HG02981 (cell line): ENCODE data around the gene CARD6.
A peak's percentile ranks its signal among the peaks of the same experiment; 100 is the strongest.
"Not testable (repeated sequence)": the region's sequence is repeated elsewhere in the genome, so short reads cannot be mapped to it uniquely, and the experiment has no call there.

Experiments used
- ATAC-seq: cut with Tn5 transposase; IDR thresholded peaks from one replicate; pipeline ENCODE4 v1.9.1; 2021; ENCODE audit warnings: mild to moderate bottlenecking, moderate library complexity; ENCODE audit not compliant: unreplicated experiment

Gene CARD6

GRCh38 chr5:40873286-40873880 lies 32.2 kb downstream of the CARD6 start:
- ATAC-seq = no peak

- no peak for ATAC-seq
Measured at GRCh38 chr5:40875958-40876357, 34.8 kb downstream of the CARD6 start.

DNA sequence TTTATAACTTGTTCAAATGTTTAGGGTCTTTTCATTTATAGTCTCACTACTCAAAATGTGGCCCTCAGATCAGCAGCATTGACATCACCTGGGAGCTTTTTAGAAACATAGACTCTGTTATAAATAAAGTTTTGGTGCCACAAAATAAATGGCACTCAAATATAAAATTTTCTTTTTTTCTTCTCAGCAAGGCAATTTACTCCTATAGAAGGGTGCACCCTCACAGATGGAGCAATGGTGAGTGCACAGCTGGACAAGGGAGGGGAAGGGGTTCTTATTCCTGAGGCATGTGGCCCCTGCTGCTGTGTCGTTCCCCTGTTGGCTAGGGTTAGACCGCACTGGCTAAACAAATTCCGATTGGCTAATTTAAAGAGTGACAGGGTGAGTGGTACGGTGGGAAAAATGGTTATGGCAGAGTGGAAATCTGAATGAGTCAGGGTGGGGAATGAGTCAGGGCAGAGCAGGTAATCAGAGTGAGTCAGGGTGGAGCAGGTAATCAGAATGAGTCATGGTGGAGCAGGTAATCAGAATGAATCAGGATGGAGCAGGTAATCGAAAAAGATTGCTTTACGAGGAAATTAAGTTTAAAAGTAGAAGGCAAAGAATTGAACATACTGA lies 36.3 kb downstream of the CARD6 start:
- ATAC-seq = no peak

GRCh38 chr5:40879163-40879942 lies 38.2 kb downstream of the CARD6 start:
- no peak for ATAC-seq

- ATAC-seq = no peak
Measured at GRCh38 chr5:40882291-40882690, 41.1 kb downstream of the CARD6 start.

DNA sequence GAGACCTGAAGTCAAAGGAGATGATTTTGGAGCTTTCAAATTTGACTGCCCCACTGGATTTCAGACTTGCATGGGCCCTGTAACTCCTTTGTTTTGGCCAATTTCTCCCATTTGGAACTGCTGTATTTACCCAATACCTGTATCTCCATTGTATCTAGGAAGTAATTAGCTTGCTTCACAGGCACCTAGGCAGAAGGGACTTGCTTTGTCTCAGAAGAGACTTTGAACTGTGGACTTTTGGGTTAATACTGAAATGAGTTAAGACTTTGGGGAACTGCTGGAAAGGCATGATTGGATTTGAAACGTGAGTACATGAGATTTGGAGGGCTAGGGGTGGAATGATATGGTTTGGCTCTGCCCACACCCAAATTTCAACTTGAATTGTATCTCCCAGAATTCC lies 41.9 kb downstream of the CARD6 start:
- not testable (repeated sequence) for ATAC-seq

DNA sequence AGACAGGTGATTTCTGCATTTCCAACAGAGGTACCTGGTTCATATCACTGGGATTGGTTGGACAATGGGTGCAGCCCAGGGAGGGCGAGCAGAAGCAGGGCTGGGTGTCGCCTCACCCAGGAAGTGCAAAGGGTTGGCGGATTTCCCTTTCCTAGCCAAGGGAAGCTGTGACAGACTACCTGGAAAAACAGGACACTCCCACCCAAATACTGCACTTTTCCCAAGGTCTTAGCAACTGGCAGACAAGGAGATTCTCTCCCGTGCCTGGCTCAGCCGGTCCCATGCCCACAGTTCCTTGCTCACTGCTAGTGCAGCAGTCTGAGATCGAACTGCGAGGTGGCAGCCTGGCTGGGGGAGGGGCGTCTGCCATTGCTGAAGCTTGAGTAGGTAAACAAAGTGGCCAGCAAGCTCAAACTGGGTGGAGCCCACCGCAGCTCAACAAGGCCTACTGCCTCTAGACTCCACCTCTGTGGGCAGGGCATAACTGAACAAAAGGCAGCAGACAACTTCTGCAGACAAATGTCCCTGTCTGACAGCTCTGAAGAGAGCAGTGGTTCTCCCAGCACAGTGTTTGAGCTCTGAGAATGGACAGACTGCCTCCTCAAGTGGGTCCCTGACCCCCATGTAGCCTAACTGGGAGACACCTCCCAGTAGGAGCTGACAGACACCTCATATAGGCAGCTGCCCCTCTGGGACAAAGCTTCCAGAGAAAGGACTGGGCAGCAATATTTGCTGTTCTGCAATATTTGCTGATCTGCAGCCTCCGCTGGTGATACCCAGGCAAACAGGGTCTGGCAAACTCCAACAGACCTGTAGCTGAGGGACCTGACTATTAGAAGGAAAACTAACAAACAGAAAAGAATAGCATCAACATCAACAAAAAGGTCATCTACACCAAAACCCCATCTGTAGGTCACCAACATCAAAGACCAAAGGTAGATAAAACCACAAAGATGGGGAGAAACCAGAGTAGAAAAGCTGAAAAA lies 54.6 kb downstream of the CARD6 start:
- ATAC-seq = not testable (repeated sequence)

GRCh38 chr5:40904205-40904993 lies 63.2 kb downstream of the CARD6 start:
- peak; percentile 85 for ATAC-seq

GRCh38 chr5:40904994-40905306 lies 63.8 kb downstream of the CARD6 start:
- no peak for ATAC-seq

- ATAC-seq = no peak
Measured at GRCh38 chr5:40906351-40906751, 65.2 kb downstream of the CARD6 start.

DNA sequence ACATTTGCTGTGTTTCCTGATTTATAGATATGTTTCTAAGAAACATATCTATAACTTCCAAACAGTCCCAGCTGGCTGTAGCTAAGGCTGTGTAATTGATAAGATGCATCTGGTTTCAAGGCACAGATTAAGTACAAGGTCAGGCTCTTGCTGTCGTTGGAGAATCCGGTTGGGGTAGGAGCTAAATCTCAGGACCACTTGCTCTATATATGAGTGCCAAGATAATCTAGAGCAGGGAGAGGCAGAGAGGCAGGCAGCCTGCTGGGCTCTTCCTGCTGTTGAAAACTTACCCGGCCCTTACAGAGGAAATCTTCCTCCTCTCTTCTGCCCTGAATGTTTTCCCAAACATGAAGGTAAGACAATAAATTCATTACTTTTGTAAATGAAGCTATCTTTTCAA lies 68.1 kb downstream of the CARD6 start, which contains the start of gene C7:
C7 (plus strand) TSS at position 234 of the 400 bp plus-strand sequence; CDS start at position 348, 114 bp downstream.
- ATAC-seq = no peak

DNA sequence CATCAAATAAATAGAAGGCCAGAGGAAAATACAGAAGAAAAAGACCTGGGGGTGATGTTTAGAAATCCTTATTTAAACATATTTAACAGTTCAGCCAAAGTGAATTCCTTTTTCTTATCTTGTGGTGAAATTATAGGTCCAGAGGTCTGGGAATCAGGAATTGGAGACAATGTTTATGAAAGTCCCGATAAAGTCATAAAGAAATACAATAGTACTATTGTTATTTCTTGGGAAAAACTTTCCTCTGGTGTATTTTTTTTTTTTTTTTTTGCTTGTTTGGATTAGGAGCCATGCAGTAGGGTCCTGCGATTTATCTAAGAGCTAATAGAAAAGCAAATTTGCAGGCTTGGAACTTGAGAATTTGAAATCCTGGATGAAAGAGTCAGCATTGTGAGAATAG lies 68.6 kb downstream of the CARD6 start:
- no peak for ATAC-seq
